Body of pancreas (tissue), 4 donors: ENCODE results near the gene UFD1. TPM values are rescaled to one million over a fixed set of nuclear protein-coding genes. Genes with fewer than 3 reads are reported as not detected.

Experiments used
- ATAC-seq: fragments of 150-250 bp; one replicate; pipeline ENCODE4 v1.9.1; 2016
- DNase-seq, 4 donors: peaks; one replicate each; pipeline ENCODE4 v3.0.0-alpha.2; 2019
- H3K27ac ChIP-seq, 4 donors: fragments of 200-600 bp; sonication (generic); 1 replicate in 3 of 4; 2 replicates in 1 of 4; pipeline versions ENCODE4 v1.5.1 to v1.6.1; 2016 to 2019; ENCODE audit warnings: mild to moderate bottlenecking in 1 of 4, mixed read lengths in 1 of 4, moderate library complexity in 1 of 4
- H3K27me3 ChIP-seq, 2 donors: fragments of 200-600 bp; sonication (generic); one replicate each; pipeline ENCODE4 v1.6.0; 2016; ENCODE audit warnings: mild to moderate bottlenecking in 1 of 2
- H3K36me3 ChIP-seq, 2 donors: fragments of 200-600 bp; sonication (generic); replicated peaks in 1 of 2; 2 replicates each; pipeline ENCODE4 v1.5.1; 2016; ENCODE audit warnings: low read depth in 2 of 2; ENCODE audit not compliant: insufficient read depth in 1 of 2
- H3K4me1 ChIP-seq: fragments of 200-600 bp; sonication (generic); one replicate; pipeline ENCODE4 v1.6.0; 2016
- H3K4me3 ChIP-seq, 2 donors: fragments of 200-600 bp; sonication (generic); 1 replicate in 1 of 2; 2 replicates in 1 of 2; pipeline ENCODE4 v1.5.1; 2016 to 2019
- H3K9me3 ChIP-seq, 3 donors: fragments of 200-600 bp; sonication (generic); 1 replicate in 2 of 3; 2 replicates in 1 of 3; pipeline ENCODE4 v1.5.1; 2016
- CTCF ChIP-seq, 7 experiments: fragments of 450-650 bp in 4 of 7; fragments of 200-600 bp in 3 of 7; sonication (generic) in 3 of 7; IDR thresholded peaks; one replicate each; pipeline ENCODE4 v1.5.1; 2016 to 2019; ENCODE audit warnings: antibody characterized with exemption in 7 of 7
- POLR2A ChIP-seq, 3 donors: fragments of 450-650 bp; IDR thresholded peaks; one replicate each; pipeline ENCODE4 v1.6.1; 2016; ENCODE audit warnings: antibody characterized with exemption in 3 of 3, mild to moderate bottlenecking in 2 of 3
- WGBS, 2 donors: methylation state at CpG; one replicate each; pipeline ENCODE4 v1.1.5; 2017; 5-methylcytosine and 5-hydroxymethylcytosine counted together
- intact Hi-C: fragments of 100-400 bp; cut with DNase I; formaldehyde crosslinking; loops from one replicate; pipeline ENCODE4 v1.15.1; 2023
- total RNA-seq, 2 donors: library from RNA; depleted of rRNA; stranded (reverse); fragments of >200 nt; gene quantifications; one replicate each; pipeline ENCODE4 v1.1.0, GENCODE V29; 2016

The UFD1 gene
- total RNA-seq, 2 donors from 2014 or later: 13.2 to 27.2 TPM

GRCh38 chr22:19424186-19424500 lies 54.9 kb downstream of the UFD1 start:
- Histone ChIP-seq H3K27me3 (no peaks in the 10 kb centered on the region), H3K4me1 (peaks cover 8% of the 10 kb centered on the region), H3K36me3 (no peaks in the 10 kb centered on the region), H3K4me3 (no peak overlapping the region), H3K9me3 (no peaks in the 10 kb centered on the region), H3K27ac (no peak overlapping the region)
- intact Hi-C loops: no loop called here
- 52 to 64% methylated on average over 3 of the region's 3 CpGs for WGBS, 2 donors
- no peak for TF ChIP-seq POLR2A (IDR thresholded peaks at IDR 0.05)
- TF ChIP-seq CTCF (IDR thresholded peaks at IDR 0.05): no peak
- ATAC-seq (no peak), DNase-seq (no peak)

- Histone ChIP-seq H3K4me3 (no peak overlapping the region), H3K27me3 (no peaks in the 10 kb centered on the region), H3K36me3 (no peaks in the 10 kb centered on the region), H3K27ac (no peak overlapping the region), H3K9me3 (no peaks in the 10 kb centered on the region), H3K4me1 (peaks cover 8% of the 10 kb centered on the region)
- TF ChIP-seq POLR2A (IDR thresholded peaks at IDR 0.05): no peak
- TF ChIP-seq CTCF (IDR thresholded peaks at IDR 0.05): no peak
- ATAC-seq (no peak), DNase-seq (no peak)
- intact Hi-C loops: no loop called here
- 86 to 87% methylated on average over 9 to 11 of the region's 11 CpGs for WGBS, 2 donors
These were observed 56.3 kb downstream of the UFD1 start for GRCh38 chr22:19422440-19423301.

DNA sequence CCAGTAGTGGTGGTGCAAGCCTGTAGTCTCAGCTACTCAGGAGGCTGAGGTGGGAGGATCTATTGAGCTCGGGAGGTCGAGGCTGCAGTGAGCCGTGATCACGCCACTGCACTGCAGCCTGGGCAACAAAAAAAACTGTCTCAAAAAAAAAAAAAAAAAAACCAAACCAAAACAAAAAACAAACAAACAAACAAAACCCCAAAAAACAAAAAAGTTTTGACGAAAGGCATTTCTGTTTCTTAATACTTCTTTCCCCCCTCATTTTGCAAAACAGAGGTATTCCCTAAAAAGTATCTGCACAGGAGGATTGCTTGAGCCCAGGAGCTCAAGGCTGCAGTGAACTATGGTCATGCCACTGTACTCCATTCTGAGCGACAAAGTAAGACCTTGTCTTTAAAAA lies 58.7 kb downstream of the UFD1 start:
- ATAC-seq (no peak), DNase-seq (no peak)
- WGBS, 2 donors: 94% methylated on average over 6 of the region's 6 CpGs
- Histone ChIP-seq H3K27ac (no peak overlapping the region), H3K4me1 (peaks cover 8% of the 10 kb centered on the region), H3K36me3 (no peaks in the 10 kb centered on the region), H3K27me3 (no peaks in the 10 kb centered on the region), H3K4me3 (no peak overlapping the region), H3K9me3 (no peaks in the 10 kb centered on the region)
- TF ChIP-seq POLR2A (IDR thresholded peaks at IDR 0.05) (no peak), CTCF (IDR thresholded peaks at IDR 0.05) (no peak)
- intact Hi-C loops: no loop called here

- no peak for DNase-seq
- Histone ChIP-seq H3K36me3 (no peaks in the 10 kb centered on the region), H3K27ac (no peak overlapping the region), H3K27me3 (no peaks in the 10 kb centered on the region), H3K4me1 (peaks cover 8% of the 10 kb centered on the region), H3K4me3 (no peak overlapping the region), H3K9me3 (no peaks in the 10 kb centered on the region)
- TF ChIP-seq POLR2A (IDR thresholded peaks at IDR 0.05) (no peak), CTCF (IDR thresholded peaks at IDR 0.05) (no peak)
- intact Hi-C loops: no loop called here
- ATAC-seq: no peak
- WGBS, 2 donors: 65 to 68% methylated on average over 5 of the region's 5 CpGs
These were observed 59.4 kb downstream of the UFD1 start for GRCh38 chr22:19419464-19420178.
